Mesodermal cell (in vitro differentiated cells): ENCODE data around the gene RNASE8.

ENCODE experiments used
- H3K27ac ChIP-seq: 2 replicates; pipeline ENCODE4 v1.7.0; 2013; ENCODE audit warnings: mild to moderate bottlenecking, low read depth, low read length, moderate library complexity; ENCODE audit not compliant: severe bottlenecking
- H3K36me3 ChIP-seq: 2 replicates; pipeline ENCODE4 v1.7.1; 2013; ENCODE audit warnings: mild to moderate bottlenecking, low read length, moderate library complexity; ENCODE audit not compliant: control insufficient read depth, insufficient read depth
- H3K4me1 ChIP-seq: one replicate; pipeline ENCODE4 v1.7.1; 2013; ENCODE audit warnings: mild to moderate bottlenecking, low read length; ENCODE audit not compliant: insufficient read depth, control insufficient read depth, poor library complexity, severe bottlenecking
- H3K4me3 ChIP-seq: 2 replicates; pipeline ENCODE4 v1.7.0; 2013; ENCODE audit warnings: low read length, control low read depth, mild to moderate bottlenecking; ENCODE audit not compliant: insufficient read depth, poor library complexity, severe bottlenecking; ENCODE audit errors: extremely low read depth
- H3K9me3 ChIP-seq: 2 replicates; pipeline ENCODE4 v1.7.1; 2013; ENCODE audit warnings: mild to moderate bottlenecking, low read length, moderate library complexity; ENCODE audit not compliant: control insufficient read depth
- WGBS, 2 experiments: methylation state at CpG; one replicate each; pipeline ENCODE4 v1.1.5; 2013; ENCODE audit warnings: missing lambda C conversion rate in 2 of 2; ENCODE audit not compliant: insufficient coverage in 2 of 2; 5-methylcytosine and 5-hydroxymethylcytosine counted together

The RNASE8 gene

DNA sequence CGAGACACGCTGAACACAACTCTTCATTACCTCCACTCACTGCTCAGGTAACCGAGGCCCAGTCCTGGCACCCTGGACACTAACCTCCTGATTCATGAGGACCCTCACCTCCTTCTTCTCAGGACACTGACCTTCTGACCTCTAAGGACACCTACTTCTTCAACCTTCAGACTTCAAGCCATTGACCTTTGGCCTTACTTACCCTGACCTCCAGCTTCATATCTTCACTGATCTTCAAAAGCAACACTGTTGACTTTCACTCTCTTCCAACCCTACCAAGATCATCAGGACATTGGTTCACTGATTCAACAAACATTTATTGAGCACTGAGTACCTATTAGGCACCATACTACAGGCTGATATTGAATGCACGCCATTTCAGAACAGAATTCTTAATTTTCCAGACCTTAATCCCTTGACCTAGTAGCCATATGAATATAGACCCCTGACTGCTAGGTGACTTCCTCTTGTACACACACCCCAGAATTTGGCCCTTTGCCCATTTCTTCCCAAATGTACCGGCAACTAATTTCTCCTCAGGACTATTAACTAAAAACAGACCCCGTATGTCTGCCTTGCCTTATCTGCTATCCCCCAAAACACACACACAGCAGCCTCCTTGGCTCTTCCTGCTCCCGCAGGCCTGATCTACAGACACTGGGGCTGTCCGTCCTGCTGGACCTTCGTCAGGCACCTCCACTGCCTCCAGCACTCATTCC, 18.3 kb downstream of the RNASE8 start:
- Histone ChIP-seq H3K4me3 (no peak overlapping the region), H3K36me3 (peaks cover 83% of the 10 kb centered on the region), H3K9me3 (no peaks in the 10 kb centered on the region), H3K4me1 (peaks cover 9% of the 10 kb centered on the region), H3K27ac (no peak overlapping the region)
- WGBS, 2 experiments = 96 to 98% methylated on average over 9 of the region's 9 CpGs

GRCh38 chr14:21077672-21078071, 20.1 kb downstream of the RNASE8 start:
- WGBS, 2 experiments = 88 to 93% methylated on average over 2 of the region's 2 CpGs

DNA sequence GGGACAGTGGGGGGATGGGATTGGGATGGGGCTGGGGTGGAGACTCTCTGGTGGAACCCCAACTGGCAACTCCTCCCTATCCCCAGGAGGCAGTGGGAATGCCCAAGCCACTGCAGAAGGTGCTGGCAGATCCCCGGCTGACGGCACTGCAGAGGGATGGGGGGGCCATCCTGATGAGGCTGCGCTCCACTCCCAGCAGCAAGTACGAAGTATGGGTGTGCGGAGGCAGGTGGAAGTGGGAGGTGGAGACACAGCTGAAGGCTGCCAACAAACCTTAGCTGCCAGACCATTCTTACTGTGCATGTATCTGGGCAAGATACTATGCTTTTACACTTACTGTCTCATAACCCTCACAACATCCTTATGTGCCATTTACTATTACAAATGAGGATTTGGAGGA, 20.7 kb downstream of the RNASE8 start:
- Histone ChIP-seq H3K4me3 (no peak overlapping the region), H3K27ac (no peak overlapping the region), H3K36me3 (peaks cover 97% of the 10 kb centered on the region), H3K9me3 (no peaks in the 10 kb centered on the region), H3K4me1 (no peaks in the 10 kb centered on the region)
- 95% methylated on average over 5 of the region's 5 CpGs; no CpG with 5 or more reads in 1 of the 2 experiments for WGBS, 2 experiments

More at GRCh38 chr14:21077672-21078071, 20.1 kb downstream of the RNASE8 start:
- no peak overlapping the region for H3K4me3 ChIP-seq
- no peak overlapping the region for H3K27ac ChIP-seq
- H3K4me1 ChIP-seq = peaks cover 3% of the 10 kb centered on the region
- H3K9me3 ChIP-seq = no peaks in the 10 kb centered on the region
- peaks cover 97% of the 10 kb centered on the region for H3K36me3 ChIP-seq

DNA sequence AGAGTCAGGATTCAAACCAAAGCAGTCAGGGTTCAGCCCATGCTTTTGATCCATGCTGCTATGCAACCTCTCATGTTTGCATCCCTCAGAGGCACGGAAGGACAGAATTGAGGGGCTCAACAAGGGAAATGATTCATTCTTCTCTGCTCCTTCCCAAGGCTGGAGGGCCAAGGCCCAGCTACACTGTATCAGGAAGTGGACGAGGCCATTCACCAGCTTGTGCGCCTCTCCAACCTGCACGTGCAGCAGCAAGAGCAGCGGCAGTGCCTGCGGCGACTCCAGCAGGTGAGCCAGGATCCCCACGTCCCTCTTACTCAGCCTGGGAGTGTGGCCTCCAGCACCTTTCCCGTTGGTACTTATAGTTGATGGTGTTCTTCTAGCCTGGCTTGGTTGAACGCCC, 21.1 kb downstream of the RNASE8 start:
- no peak overlapping the region for H3K27ac ChIP-seq
- no peak overlapping the region for H3K4me3 ChIP-seq
- 94 to 99% methylated on average over 7 to 10 of the region's 10 CpGs for WGBS, 2 experiments
- H3K36me3 ChIP-seq = peaks cover 98% of the 10 kb centered on the region
- no peaks in the 10 kb centered on the region for H3K4me1 ChIP-seq
- H3K9me3 ChIP-seq = no peaks in the 10 kb centered on the region

- H3K9me3 ChIP-seq = no peaks in the 10 kb centered on the region
- H3K4me1 ChIP-seq = no peaks in the 10 kb centered on the region
- peaks cover 95% of the 10 kb centered on the region for H3K36me3 ChIP-seq
- 92 to 96% methylated on average over 19 to 27 of the region's 30 CpGs for WGBS, 2 experiments
- H3K27ac ChIP-seq = no peak overlapping the region
- H3K4me3 ChIP-seq = no peak overlapping the region
Observed at GRCh38 chr14:21081521-21082142, 24.0 kb downstream of the RNASE8 start.

DNA sequence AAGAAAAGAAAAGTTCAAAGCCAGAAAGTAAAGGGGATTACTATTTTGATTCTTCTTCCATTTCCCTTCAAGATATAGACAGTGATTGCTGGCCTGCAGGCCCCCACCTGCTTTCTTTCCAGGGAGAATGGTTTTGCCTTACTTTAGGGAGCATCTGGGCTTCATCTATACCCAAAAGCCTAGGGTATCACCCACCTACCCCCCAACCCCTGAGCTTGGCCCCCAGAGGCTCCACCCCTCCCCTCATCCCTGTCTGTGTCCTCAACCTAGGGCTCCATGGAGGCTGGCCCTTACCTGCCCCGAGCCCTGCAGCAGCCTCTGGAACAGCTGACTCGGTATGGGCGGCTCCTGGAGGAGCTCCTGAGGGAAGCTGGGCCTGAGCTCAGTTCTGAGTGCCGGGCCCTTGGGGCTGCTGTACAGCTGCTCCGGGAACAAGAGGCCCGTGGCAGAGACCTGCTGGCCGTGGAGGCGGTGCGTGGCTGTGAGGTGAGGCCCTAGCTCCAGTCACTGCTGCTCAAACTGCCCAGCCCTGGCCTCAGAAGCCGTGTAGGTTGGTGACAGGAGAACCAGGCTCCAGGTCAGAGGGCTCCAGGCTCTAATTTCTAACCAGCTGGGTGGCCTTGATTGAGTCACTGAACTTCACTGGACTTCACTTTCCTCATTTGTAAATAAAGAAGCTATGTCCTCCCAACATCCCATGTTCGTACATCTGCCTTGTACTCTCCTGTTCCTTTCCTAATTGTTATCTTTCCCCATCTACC, 26.1 kb downstream of the RNASE8 start:
- WGBS, 2 experiments = 99% methylated on average over 11 of the region's 11 CpGs
- Histone ChIP-seq H3K9me3 (no peaks in the 10 kb centered on the region), H3K27ac (no peak overlapping the region), H3K4me3 (no peak overlapping the region), H3K36me3 (peaks cover 93% of the 10 kb centered on the region), H3K4me1 (peaks cover 5% of the 10 kb centered on the region)

- peaks cover 93% of the 10 kb centered on the region for H3K36me3 ChIP-seq
- no peak overlapping the region for H3K4me3 ChIP-seq
- 96 to 100% methylated on average over 2 of the region's 2 CpGs for WGBS, 2 experiments
- no peaks in the 10 kb centered on the region for H3K9me3 ChIP-seq
- H3K27ac ChIP-seq = no peak overlapping the region
- H3K4me1 ChIP-seq = peaks cover 5% of the 10 kb centered on the region
Observed at GRCh38 chr14:21084396-21084795, 26.8 kb downstream of the RNASE8 start.

GRCh38 chr14:21084998-21085853, 27.6 kb downstream of the RNASE8 start:
- WGBS, 2 experiments = 88 to 95% methylated on average over 14 to 15 of the region's 17 CpGs
- Histone ChIP-seq H3K4me3 (no peak overlapping the region), H3K9me3 (no peaks in the 10 kb centered on the region), H3K27ac (peak overlapping the region; percentile 29), H3K4me1 (peaks cover 5% of the 10 kb centered on the region), H3K36me3 (peaks cover 93% of the 10 kb centered on the region)

DNA sequence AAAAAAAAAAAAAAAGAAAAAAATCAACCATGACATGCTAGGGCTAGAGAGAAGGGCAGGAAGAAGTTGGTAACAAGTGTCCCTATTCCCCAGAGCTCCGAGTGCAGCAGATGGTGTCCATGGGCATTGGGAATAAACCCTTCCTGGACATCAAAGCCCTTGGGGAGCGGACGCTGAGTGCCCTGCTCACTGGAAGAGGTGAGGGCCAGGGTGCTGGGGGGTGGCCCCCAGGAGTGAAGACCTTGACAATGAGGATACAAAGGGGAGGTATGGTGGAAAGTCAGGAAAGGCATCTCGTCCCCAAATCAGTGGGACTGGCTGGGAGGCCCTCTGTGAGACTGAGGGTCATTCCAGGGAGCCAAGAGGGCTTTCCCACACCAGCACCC, 29.3 kb downstream of the RNASE8 start:
- WGBS, 2 experiments = 87 to 96% methylated on average over 3 of the region's 4 CpGs
- Histone ChIP-seq H3K9me3 (no peaks in the 10 kb centered on the region), H3K27ac (peak overlapping the region; percentile 75), H3K36me3 (peaks cover 93% of the 10 kb centered on the region), H3K4me1 (peaks cover 5% of the 10 kb centered on the region), H3K4me3 (no peak overlapping the region)
